GM23248 (cell line): Measurements from ENCODE around the gene IQCM.

ENCODE experiments used
- EZH2 ChIP-seq: fragments of 200-600 bp; sonication (generic); IDR thresholded peaks from 2 replicates; pipeline ENCODE4 v1.6.1; 2018; ENCODE audit warnings: antibody characterized with exemption, mild to moderate bottlenecking; ENCODE audit not compliant: insufficient read depth, poor library complexity, severe bottlenecking
- EZH2phosphoT487 ChIP-seq: fragments of 200-600 bp; sonication (generic); IDR thresholded peaks from 2 replicates; pipeline ENCODE4 v1.6.1; 2018; ENCODE audit warnings: antibody characterized with exemption, moderate library complexity, mild to moderate bottlenecking, low read depth; ENCODE audit not compliant: insufficient read depth

GRCh38 chr4:149634368-149634767 lies 181.3 kb downstream of the IQCM start:
- TF ChIP-seq EZH2, result no peak
- no peak for TF ChIP-seq EZH2phosphoT487
